BE2C (cell line): ENCODE results near the gene LARP4.

Experiments
- DNase-seq: peaks from one replicate; pipeline ENCODE4 v3.0.0-alpha.2; 2020
- H3K27me3 ChIP-seq: fragments of 250-450 bp; sonication (Bioruptor Pico); 2 replicates; pipeline ENCODE4 v1.5.1; 2020; ENCODE audit warnings: mild to moderate bottlenecking
- H3K36me3 ChIP-seq: fragments of 250-450 bp; sonication (Bioruptor Pico); 2 replicates; pipeline ENCODE4 v1.5.1; 2020; ENCODE audit warnings: mild to moderate bottlenecking
- H3K4me1 ChIP-seq: fragments of 250-450 bp; sonication (Bioruptor Pico); 2 replicates; pipeline ENCODE4 v1.5.1; 2020
- H3K4me3 ChIP-seq: 2 replicates; pipeline ENCODE4 v1.5.1; 2011; ENCODE audit warnings: low read depth, low read length
- H3K9me3 ChIP-seq: fragments of 250-450 bp; sonication (Bioruptor Pico); 2 replicates; pipeline ENCODE4 v1.5.1; 2020
- CTCF ChIP-seq: IDR thresholded peaks from 2 replicates; pipeline ENCODE4 v1.5.1; 2012; ENCODE audit warnings: mild to moderate bottlenecking, low read depth, low read length

Gene LARP4

GRCh38 chr12:50524621-50525020, 123.9 kb downstream of the LARP4 start:
- H3K4me3 ChIP-seq = no peak overlapping the region
- H3K9me3 ChIP-seq = no peaks in the 10 kb centered on the region
- no peak for DNase-seq
- no peaks in the 10 kb centered on the region for H3K4me1 ChIP-seq
- H3K27me3 ChIP-seq = no peaks in the 10 kb centered on the region
- peaks cover 3% of the 10 kb centered on the region; the same call in 1 of the 2 replicates for H3K36me3 ChIP-seq
- no peak for TF ChIP-seq CTCF

GRCh38 chr12:50525422-50525821, 124.7 kb downstream of the LARP4 start:
- Histone ChIP-seq H3K4me1 (no peaks in the 10 kb centered on the region), H3K9me3 (no peaks in the 10 kb centered on the region), H3K36me3 (peaks cover 3% of the 10 kb centered on the region; the same call in 1 of the 2 replicates), H3K27me3 (no peaks in the 10 kb centered on the region), H3K4me3 (no peak overlapping the region)
- TF ChIP-seq CTCF = no peak
- DNase-seq = no peak

GRCh38 chr12:50527359-50527726, 126.7 kb downstream of the LARP4 start:
- no peaks in the 10 kb centered on the region for H3K4me1 ChIP-seq
- H3K36me3 ChIP-seq = peaks cover 3% of the 10 kb centered on the region; the same call in 1 of the 2 replicates

GRCh38 chr12:50528800-50529199, 128.1 kb downstream of the LARP4 start:
- Histone ChIP-seq H3K4me1 (no peaks in the 10 kb centered on the region), H3K9me3 (no peaks in the 10 kb centered on the region), H3K36me3 (peaks cover 3% of the 10 kb centered on the region; the same call in 1 of the 2 replicates), H3K4me3 (no peak overlapping the region), H3K27me3 (no peaks in the 10 kb centered on the region)
- DNase-seq = no peak
- no peak for TF ChIP-seq CTCF

More at GRCh38 chr12:50527359-50527726, 126.7 kb downstream of the LARP4 start:
- no peak overlapping the region for H3K4me3 ChIP-seq
- H3K27me3 ChIP-seq = no peaks in the 10 kb centered on the region
- TF ChIP-seq CTCF = no peak
- H3K9me3 ChIP-seq = no peaks in the 10 kb centered on the region
- no peak for DNase-seq

GRCh38 chr12:50529345-50529744, 128.7 kb downstream of the LARP4 start:
- H3K27me3 ChIP-seq = no peaks in the 10 kb centered on the region
- no peaks in the 10 kb centered on the region for H3K9me3 ChIP-seq
- H3K36me3 ChIP-seq = peaks cover 3% of the 10 kb centered on the region
- no peak for TF ChIP-seq CTCF
- no peaks in the 10 kb centered on the region for H3K4me1 ChIP-seq
- DNase-seq = no peak
- H3K4me3 ChIP-seq = no peak overlapping the region
